Trophoblast cell (in vitro differentiated cells and primary cell): ENCODE measurements around the gene TNP1. TPM values are rescaled to one million over a fixed set of nuclear protein-coding genes. Genes with fewer than 3 reads are reported as not detected.

Experiments
- DNase-seq, 2 donors: peaks; one replicate each; pipeline ENCODE4 v3.0.0-alpha.2; 2016
- H2AFZ ChIP-seq: 2 replicates; pipeline ENCODE4 v1.6.1; 2013; ENCODE audit warnings: low read length, moderate library complexity, mild to moderate bottlenecking; ENCODE audit not compliant: insufficient read depth, poor library complexity
- H2AK5ac ChIP-seq: 2 replicates; pipeline ENCODE4 v1.6.1; 2013; ENCODE audit warnings: mild to moderate bottlenecking, low read length
- H2BK120ac ChIP-seq: 2 replicates; pipeline ENCODE4 v1.6.1; 2013; ENCODE audit warnings: low read length, mild to moderate bottlenecking, moderate library complexity; ENCODE audit not compliant: insufficient read depth, poor library complexity
- H2BK12ac ChIP-seq: 2 replicates; pipeline ENCODE4 v1.6.1; 2013; ENCODE audit warnings: mild to moderate bottlenecking, low read length, moderate library complexity
- H2BK5ac ChIP-seq: 2 replicates; pipeline ENCODE4 v1.6.1; 2013; ENCODE audit warnings: low read length, low read depth, moderate library complexity, mild to moderate bottlenecking; ENCODE audit not compliant: poor library complexity
- H3K14ac ChIP-seq: 2 replicates; pipeline ENCODE4 v1.6.1; 2013; ENCODE audit warnings: mild to moderate bottlenecking, low read length
- H3K18ac ChIP-seq: 2 replicates; pipeline ENCODE4 v1.6.1; 2013; ENCODE audit warnings: mild to moderate bottlenecking, low read length
- H3K23ac ChIP-seq: 2 replicates; pipeline ENCODE4 v1.6.1; 2013; ENCODE audit warnings: low read length
- H3K27ac ChIP-seq: 2 replicates; pipeline ENCODE4 v1.5.1; 2013; ENCODE audit warnings: low read depth, mild to moderate bottlenecking, inconsistent platforms, low read length, moderate library complexity
- H3K27me3 ChIP-seq: 2 replicates; pipeline ENCODE4 v1.6.1; 2013; ENCODE audit warnings: inconsistent platforms, mild to moderate bottlenecking, low read length, moderate library complexity; ENCODE audit not compliant: insufficient read depth
- H3K36me3 ChIP-seq, 2 experiments: 1 replicate in 1 of 2; 2 replicates in 1 of 2; pipeline ENCODE4 v1.6.1; 2013; ENCODE audit warnings: low read length in 2 of 2, mild to moderate bottlenecking in 2 of 2, moderate library complexity in 1 of 2; ENCODE audit not compliant: insufficient read depth in 2 of 2, control insufficient read depth in 1 of 2
- H3K4ac ChIP-seq: 2 replicates; pipeline ENCODE4 v1.6.1; 2013; ENCODE audit warnings: low read depth, mild to moderate bottlenecking, low read length, moderate library complexity
- H3K4me1 ChIP-seq, 2 experiments: 1 replicate in 1 of 2; 2 replicates in 1 of 2; pipeline ENCODE4 v1.6.1; 2013; ENCODE audit warnings: low read length in 2 of 2, mild to moderate bottlenecking in 2 of 2, moderate library complexity in 1 of 2; ENCODE audit not compliant: insufficient read depth in 2 of 2, control insufficient read depth in 1 of 2
- H3K4me2 ChIP-seq: 2 replicates; pipeline ENCODE4 v1.6.1; 2013; ENCODE audit warnings: inconsistent platforms, mild to moderate bottlenecking, low read length, moderate library complexity
- H3K4me3 ChIP-seq: 2 replicates; pipeline ENCODE4 v1.5.1; 2013; ENCODE audit warnings: mild to moderate bottlenecking, low read depth, low read length, inconsistent platforms
- H3K79me1 ChIP-seq: one replicate; pipeline ENCODE4 v1.6.1; 2013; ENCODE audit warnings: low read length
- H3K79me2 ChIP-seq: 2 replicates; pipeline ENCODE4 v1.6.1; 2013; ENCODE audit warnings: low read length, mild to moderate bottlenecking; ENCODE audit not compliant: control insufficient read depth, insufficient read depth, poor library complexity
- H3K9ac ChIP-seq: 2 replicates; pipeline ENCODE4 v1.6.1; 2013; ENCODE audit warnings: mild to moderate bottlenecking, low read length
- H3K9me3 ChIP-seq: 2 replicates; pipeline ENCODE4 v1.6.1; 2013; ENCODE audit warnings: low read depth, mild to moderate bottlenecking, control low read depth, inconsistent platforms, low read length; ENCODE audit not compliant: insufficient read depth
- H4K12ac ChIP-seq: 2 replicates; pipeline ENCODE4 v1.6.1; 2013; ENCODE audit warnings: low read depth, mild to moderate bottlenecking, low read length, moderate library complexity
- H4K8ac ChIP-seq: 2 replicates; pipeline ENCODE4 v1.6.1; 2013; ENCODE audit warnings: low read depth, mild to moderate bottlenecking, low read length, moderate library complexity
- H4K91ac ChIP-seq: one replicate; pipeline ENCODE4 v1.6.1; 2013; ENCODE audit warnings: low read depth, mild to moderate bottlenecking, low read length, moderate library complexity
- WGBS: extraction: QIAGEN DNeasy Blood & Tissue Kit; methylation state at CpG from one replicate; pipeline ENCODE4 v1.1.7; 2013; ENCODE audit warnings: missing lambda C conversion rate; ENCODE audit not compliant: insufficient read length, insufficient coverage; ENCODE audit errors: extremely low coverage; 5-methylcytosine and 5-hydroxymethylcytosine counted together
- polyA plus RNA-seq: library from polyadenylated mRNA; stranded (reverse); fragments of 200-250 nt; gene quantifications from 2 replicates; pipeline ENCODE4 v1.2.3, GENCODE V29; 2013

The TNP1 gene
- polyA plus RNA-seq, result not detected in 2 replicates

- H3K79me1 ChIP-seq, result no peaks in the 10 kb centered on the region
- no peaks in the 10 kb centered on the region for H3K36me3 ChIP-seq
- no peak within 1 kb of the TSS for H3K27ac ChIP-seq
- no peaks in the 10 kb centered on the region for H3K79me2 ChIP-seq
- no peak within 1 kb of the TSS for H2BK120ac ChIP-seq
- no peak for DNase-seq
- no peak within 1 kb of the TSS for H2AFZ ChIP-seq
- H3K23ac ChIP-seq, result no peak within 1 kb of the TSS
- no peak within 1 kb of the TSS for H3K9ac ChIP-seq
- H3K27me3 ChIP-seq, result no peaks in the 10 kb centered on the region
- H3K14ac ChIP-seq, result no peak within 1 kb of the TSS
- H3K4me2 ChIP-seq, result no peak within 1 kb of the TSS
- H3K4ac ChIP-seq, result no peak within 1 kb of the TSS
- no peak within 1 kb of the TSS for H4K12ac ChIP-seq
- no peak within 1 kb of the TSS for H2BK12ac ChIP-seq
- no peak within 1 kb of the TSS for H2AK5ac ChIP-seq
- H3K9me3 ChIP-seq, result no peaks in the 10 kb centered on the region
- H3K4me3 ChIP-seq, result no peak within 1 kb of the TSS
- H2BK5ac ChIP-seq, result no peak within 1 kb of the TSS
- peaks cover 4 to 7% of the 10 kb centered on the region in 2 experiments for H3K4me1 ChIP-seq
- H4K91ac ChIP-seq, result no peak within 1 kb of the TSS
- WGBS, result no CpG with 5 or more reads among the region's 6 CpGs
- H3K18ac ChIP-seq, result no peak within 1 kb of the TSS
- H4K8ac ChIP-seq, result no peak within 1 kb of the TSS
Observed at GRCh38 chr2:216859944-216860343, at the start of gene TNP1. TNP1 (minus strand) TSS chr2:216860064; CDS start chr2:216860034, 30 bp downstream.

GRCh38 chr2:216908300-216908699 lies 48.4 kb upstream of the TNP1 start:
- no peak overlapping the region for H2BK12ac ChIP-seq
- no peaks in the 10 kb centered on the region for H3K9me3 ChIP-seq
- no peak overlapping the region for H4K8ac ChIP-seq
- no peak overlapping the region for H3K14ac ChIP-seq
- no peak for DNase-seq
- H3K79me1 ChIP-seq, result no peaks in the 10 kb centered on the region
- H3K27me3 ChIP-seq, result no peaks in the 10 kb centered on the region
- WGBS, result no CpG with 5 or more reads among the region's 6 CpGs
- H2BK120ac ChIP-seq, result no peak overlapping the region
- H3K4me3 ChIP-seq, result no peak overlapping the region
- H3K79me2 ChIP-seq, result no peaks in the 10 kb centered on the region
- no peak overlapping the region for H2BK5ac ChIP-seq
- H3K36me3 ChIP-seq, result no peaks in the 10 kb centered on the region
- H3K9ac ChIP-seq, result no peak overlapping the region
- no peak overlapping the region for H3K4me2 ChIP-seq
- no peak overlapping the region for H3K18ac ChIP-seq
- no peak overlapping the region for H2AK5ac ChIP-seq
- H2AFZ ChIP-seq, result no peak overlapping the region
- no peak overlapping the region for H3K27ac ChIP-seq
- H3K4me1 ChIP-seq, result no peaks in the 10 kb centered on the region
- no peak overlapping the region for H3K4ac ChIP-seq
- H3K23ac ChIP-seq, result no peak overlapping the region
- H4K12ac ChIP-seq, result no peak overlapping the region
- no peak overlapping the region for H4K91ac ChIP-seq

GRCh38 chr2:216905649-216906329 lies 45.9 kb upstream of the TNP1 start:
- no CpG with 5 or more reads among the region's 4 CpGs for WGBS
- H3K36me3 ChIP-seq, result no peaks in the 10 kb centered on the region
- H3K9me3 ChIP-seq, result peaks cover 5% of the 10 kb centered on the region
- H3K27ac ChIP-seq, result no peak overlapping the region
- H3K79me1 ChIP-seq, result no peaks in the 10 kb centered on the region
- no peak overlapping the region for H3K18ac ChIP-seq
- no peak overlapping the region for H4K12ac ChIP-seq
- no peak overlapping the region for H3K4me2 ChIP-seq
- no peak overlapping the region for H2AK5ac ChIP-seq
- H2BK5ac ChIP-seq, result no peak overlapping the region
- no peak overlapping the region for H3K4me3 ChIP-seq
- H3K27me3 ChIP-seq, result no peaks in the 10 kb centered on the region
- H3K79me2 ChIP-seq, result no peaks in the 10 kb centered on the region
- H3K14ac ChIP-seq, result no peak overlapping the region
- no peak overlapping the region for H3K4ac ChIP-seq
- no peak overlapping the region for H2BK120ac ChIP-seq
- H3K23ac ChIP-seq, result no peak overlapping the region
- H4K8ac ChIP-seq, result no peak overlapping the region
- H4K91ac ChIP-seq, result no peak overlapping the region
- H2BK12ac ChIP-seq, result no peak overlapping the region
- no peak for DNase-seq
- H3K9ac ChIP-seq, result no peak overlapping the region
- H3K4me1 ChIP-seq, result no peaks in the 10 kb centered on the region
- H2AFZ ChIP-seq, result no peak overlapping the region

GRCh38 chr2:216904974-216905373 lies 45.1 kb upstream of the TNP1 start:
- WGBS, result no CpG with 5 or more reads among the region's 1 CpG
- Histone ChIP-seq H3K9ac (no peak overlapping the region), H2BK120ac (no peak overlapping the region), H2AK5ac (no peak overlapping the region), H4K91ac (no peak overlapping the region), H2BK5ac (no peak overlapping the region), H3K4ac (no peak overlapping the region), H2AFZ (no peak overlapping the region), H3K27ac (no peak overlapping the region), H3K27me3 (no peaks in the 10 kb centered on the region), H3K79me1 (no peaks in the 10 kb centered on the region), H4K8ac (no peak overlapping the region), H3K14ac (no peak overlapping the region), H3K23ac (no peak overlapping the region), H2BK12ac (no peak overlapping the region), H3K9me3 (peaks cover 5% of the 10 kb centered on the region), H3K4me3 (no peak overlapping the region), H3K4me1 (no peaks in the 10 kb centered on the region), H3K4me2 (no peak overlapping the region), H3K18ac (no peak overlapping the region), H4K12ac (no peak overlapping the region), H3K79me2 (no peaks in the 10 kb centered on the region), H3K36me3 (no peaks in the 10 kb centered on the region)
- no peak for DNase-seq
